GM20000 (cell line): Measurements from ENCODE around the gene FXYD2.

Experiments
- DNase-seq: peaks from one replicate; pipeline ENCODE4 v3.0.0; 2012; ENCODE audit warnings: low spot score
- TF ChIP-seq, protein P1 (sequence below): IDR thresholded peaks from 2 replicates; pipeline ENCODE4 v1.5.1; 2012; ENCODE audit warnings: mild to moderate bottlenecking, control low read depth; ENCODE audit errors: extremely low read depth, missing control alignments

Gene FXYD2

DNA sequence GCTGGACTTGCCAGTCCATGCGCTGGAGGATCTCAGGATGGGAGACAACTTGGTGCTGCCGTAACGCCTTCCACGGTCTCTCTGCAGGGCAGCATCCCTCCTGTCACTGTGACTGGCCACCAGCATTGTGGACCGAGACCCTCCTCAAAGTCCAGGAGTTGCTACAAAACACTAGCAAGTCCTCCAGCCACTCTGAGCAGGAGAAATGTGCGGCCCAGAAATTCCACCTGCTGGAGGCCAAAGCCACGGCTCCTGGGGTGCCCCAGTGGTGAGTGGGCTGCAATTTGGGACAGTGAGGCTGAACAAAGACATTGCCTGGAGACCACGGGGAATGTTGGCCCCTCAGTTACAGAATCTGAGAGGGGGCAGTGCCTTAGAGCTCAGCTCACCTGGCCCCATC lies 20.6 kb downstream of the FXYD2 start:
- TF ChIP-seq, protein P1, sequence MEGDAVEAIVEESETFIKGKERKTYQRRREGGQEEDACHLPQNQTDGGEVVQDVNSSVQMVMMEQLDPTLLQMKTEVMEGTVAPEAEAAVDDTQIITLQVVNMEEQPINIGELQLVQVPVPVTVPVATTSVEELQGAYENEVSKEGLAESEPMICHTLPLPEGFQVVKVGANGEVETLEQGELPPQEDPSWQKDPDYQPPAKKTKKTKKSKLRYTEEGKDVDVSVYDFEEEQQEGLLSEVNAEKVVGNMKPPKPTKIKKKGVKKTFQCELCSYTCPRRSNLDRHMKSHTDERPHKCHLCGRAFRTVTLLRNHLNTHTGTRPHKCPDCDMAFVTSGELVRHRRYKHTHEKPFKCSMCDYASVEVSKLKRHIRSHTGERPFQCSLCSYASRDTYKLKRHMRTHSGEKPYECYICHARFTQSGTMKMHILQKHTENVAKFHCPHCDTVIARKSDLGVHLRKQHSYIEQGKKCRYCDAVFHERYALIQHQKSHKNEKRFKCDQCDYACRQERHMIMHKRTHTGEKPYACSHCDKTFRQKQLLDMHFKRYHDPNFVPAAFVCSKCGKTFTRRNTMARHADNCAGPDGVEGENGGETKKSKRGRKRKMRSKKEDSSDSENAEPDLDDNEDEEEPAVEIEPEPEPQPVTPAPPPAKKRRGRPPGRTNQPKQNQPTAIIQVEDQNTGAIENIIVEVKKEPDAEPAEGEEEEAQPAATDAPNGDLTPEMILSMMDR: no peak
- DNase-seq: no peak

- TF ChIP-seq, protein P1: no peak
- DNase-seq: no peak
Observed at GRCh38 chr11:117799634-117800033, 24.9 kb downstream of the FXYD2 start.

DNA sequence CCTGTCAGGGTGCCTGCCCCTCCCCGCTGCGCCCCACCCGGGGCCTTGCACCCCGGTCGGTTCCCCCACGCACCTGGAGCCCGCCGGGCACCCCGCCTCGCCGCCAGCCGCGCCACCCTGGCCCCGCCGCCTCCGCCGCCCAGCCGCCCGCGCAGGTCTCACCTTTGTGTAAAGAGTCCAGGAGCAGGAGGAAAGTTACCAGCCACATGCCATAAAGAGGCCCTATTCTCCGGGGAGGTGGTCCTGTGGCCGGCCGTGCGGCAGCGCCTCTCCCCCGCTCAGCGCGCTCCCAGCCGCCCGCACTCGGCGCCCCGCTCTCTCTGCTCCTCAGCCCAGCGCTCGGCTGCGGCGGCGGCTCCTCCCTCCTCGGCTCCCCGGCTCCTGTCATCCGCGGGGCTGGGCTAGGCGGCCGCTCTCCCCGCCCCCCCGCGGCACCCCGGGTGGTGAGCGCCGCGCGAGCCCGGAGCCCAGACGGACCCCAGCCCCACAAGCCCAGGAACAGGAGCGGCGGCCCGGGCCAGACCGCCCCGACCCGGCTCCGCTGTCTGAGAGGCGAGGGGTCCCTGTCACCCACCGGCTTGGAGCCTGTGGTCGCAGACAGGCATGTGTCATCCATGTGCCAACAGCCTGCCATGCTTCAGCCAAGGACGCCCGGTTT lies 27.5 kb downstream of the FXYD2 start, which contains the start of gene DSCAML1:
DSCAML1 (minus strand) TSS at position 345 of the 658 bp plus-strand sequence; CDS start at position 208, 137 bp downstream.
- TF ChIP-seq, protein P1: no peak
- DNase-seq: peak; percentile 63

DNA sequence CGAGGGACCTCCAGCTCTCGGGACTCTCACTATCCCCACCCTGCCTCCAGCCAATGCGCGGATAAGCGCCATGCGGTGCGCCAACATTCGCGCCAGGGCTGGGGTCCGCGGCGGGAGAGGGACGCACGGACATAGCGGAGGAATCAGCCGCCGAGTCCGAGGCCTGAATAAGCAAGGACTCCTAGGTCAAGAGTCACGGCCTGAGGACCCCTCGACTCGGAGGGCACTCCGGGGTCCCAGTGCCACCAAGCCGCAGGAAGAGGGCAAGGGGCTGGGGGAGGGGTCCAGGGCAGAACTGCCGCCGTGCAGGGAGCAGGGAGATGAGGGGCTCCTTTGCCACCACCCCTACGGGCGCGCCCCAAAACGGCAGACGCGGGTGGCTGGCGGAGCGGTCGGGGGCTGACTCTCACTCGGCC lies 28.1 kb downstream of the FXYD2 start:
- TF ChIP-seq, protein P1: no peak
- DNase-seq: peak; percentile 52

DNA sequence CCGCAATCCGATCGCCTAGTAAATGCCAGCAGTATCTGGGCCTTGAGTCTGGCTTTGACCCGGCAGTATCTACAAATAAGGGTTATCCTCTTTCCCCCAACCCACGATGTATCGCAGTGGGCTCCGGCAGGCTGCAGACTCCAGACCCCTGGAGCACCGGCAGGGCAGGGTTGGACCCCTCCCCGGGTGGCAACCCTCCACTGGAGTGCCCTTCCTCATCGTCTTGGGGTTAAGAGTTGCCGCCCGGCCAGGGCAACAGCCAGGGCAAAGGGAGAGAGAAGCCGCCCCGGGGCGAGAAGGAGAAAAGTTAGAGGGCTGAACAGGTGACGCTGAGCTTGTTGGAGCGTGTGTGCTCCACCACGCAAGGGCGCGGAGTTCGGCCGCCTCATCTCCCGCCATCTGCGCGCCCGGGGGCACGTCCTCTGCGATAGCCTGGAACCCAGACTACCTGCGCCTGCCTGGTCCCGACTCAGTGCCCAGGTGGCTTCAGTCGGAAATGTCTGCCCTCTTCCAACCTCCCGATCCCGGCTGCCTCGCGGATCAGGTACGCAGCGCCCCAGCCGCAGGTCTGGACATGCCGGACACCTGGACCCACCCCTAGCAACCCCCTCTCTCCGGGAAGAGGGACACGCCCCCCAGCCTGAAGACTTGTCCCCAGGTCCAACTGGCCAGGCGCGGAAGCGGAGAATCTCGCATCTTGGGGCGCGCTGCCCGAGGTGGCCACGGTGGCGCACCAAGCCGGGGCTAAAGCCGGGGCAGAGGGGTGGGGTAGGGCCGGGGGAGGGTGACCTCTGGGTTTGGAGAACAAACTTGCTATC lies 28.7 kb downstream of the FXYD2 start:
- no peak for DNase-seq
- TF ChIP-seq, protein P1: no peak

- TF ChIP-seq, protein P1: no peak
- DNase-seq: no peak
Observed at GRCh38 chr11:117794772-117795629, 29.5 kb downstream of the FXYD2 start.
